ENCODE data around the gene PRKCE. TPM values are rescaled to one million over a fixed set of nuclear protein-coding genes. Genes with fewer than 3 reads are reported as not detected.

Gene PRKCE
- polyA plus RNA-seq, 1 of the 3 experiments (the other 2 are of a cell fraction): 16.3 TPM

GRCh38 chr2:45871025-45871424, 219.6 kb downstream of the PRKCE start:
- Histone ChIP-seq H3K4me3 (ENCODE audit: low read depth in 2 of 2, low read length in 1 of 2) (no peak overlapping the region), H3K9ac (no peak overlapping the region), H4K20me1 (ENCODE audit: insufficient read depth) (no peaks in the 10 kb centered on the region), H3K36me3 (replicated peaks in 1 of 2; ENCODE audit: control insufficient read depth in 1 of 2, insufficient read depth in 2 of 2, low read length in 1 of 2) (no peaks in the 10 kb centered on the region), H3F3A (replicated peaks; ENCODE audit: insufficient read depth) (peaks cover 4% of the 10 kb centered on the region), H3K27ac (ENCODE audit: low read depth in 2 of 2, low read length in 1 of 2) (no peak overlapping the region), H2AFZ (ENCODE audit: low read depth) (no peak overlapping the region), H3K27me3 (ENCODE audit: insufficient read depth) (no peaks in the 10 kb centered on the region), H3K79me2 (ENCODE audit: insufficient read depth) (no peaks in the 10 kb centered on the region), H3K4me2 (no peak overlapping the region), H3K9me2 (no peaks in the 10 kb centered on the region), H3K9me3 (no peaks in the 10 kb centered on the region), H3K4me1 (ENCODE audit: control insufficient read depth in 1 of 2, insufficient read depth in 2 of 2, low read depth in 1 of 2, low read length in 1 of 2) (peaks cover 0 to 6% of the 10 kb centered on the region in 2 experiments; a peak in 1 of 4 replicates)
- ChIA-PET POLR2A (no interaction called here), CTCF (no interaction called here)
- WGBS (ENCODE audit: low lambda C conversion rate): 98% methylated on average over 3 of the region's 3 CpGs
- DNase-seq: no peak
- TF ChIP-seq RAD21 (IDR thresholded peaks at IDR 0.05; ENCODE audit: low read length) (no peak), FOXJ3 (CRISPR knock-in tag; IDR thresholded peaks at IDR 0.05) (no peak), IRF3 (IDR thresholded peaks at IDR 0.05; ENCODE audit: low read depth, low read length) (no peak), PBX3 (IDR thresholded peaks at IDR 0.05) (no peak), TEAD4 (IDR thresholded peaks at IDR 0.05; ENCODE audit: borderline replicate concordance, insufficient read depth) (no peak), NRF1 (IDR thresholded peaks at IDR 0.05; ENCODE audit: low read depth, low read length) (no peak), TAF1 (IDR thresholded peaks at IDR 0.05; ENCODE audit: borderline replicate concordance, low read depth, low read length) (no peak), RCOR1 (IDR thresholded peaks at IDR 0.05; ENCODE audit: low read length) (no peak), SMC3 (IDR thresholded peaks at IDR 0.05; ENCODE audit: low read depth, low read length) (no peak), YY1 (IDR thresholded peaks at IDR 0.05; ENCODE audit: low read depth) (no peak), CTCF (IDR thresholded peaks at IDR 0.05) (no peak), GATA2 (CRISPR knock-in tag; IDR thresholded peaks at IDR 0.05) (no peak), MAX (IDR thresholded peaks at IDR 0.05; ENCODE audit: low read depth) (no peak)
- TF ChIP-seq, protein P1, sequence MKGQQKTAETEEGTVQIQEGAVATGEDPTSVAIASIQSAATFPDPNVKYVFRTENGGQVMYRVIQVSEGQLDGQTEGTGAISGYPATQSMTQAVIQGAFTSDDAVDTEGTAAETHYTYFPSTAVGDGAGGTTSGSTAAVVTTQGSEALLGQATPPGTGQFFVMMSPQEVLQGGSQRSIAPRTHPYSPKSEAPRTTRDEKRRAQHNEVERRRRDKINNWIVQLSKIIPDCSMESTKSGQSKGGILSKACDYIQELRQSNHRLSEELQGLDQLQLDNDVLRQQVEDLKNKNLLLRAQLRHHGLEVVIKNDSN (IDR thresholded peaks at IDR 0.05; ENCODE audit: borderline replicate concordance, low read depth): no peak

All from SK-N-SH (cell line).